MM.1S (cell line): ENCODE data around the gene SMO.

Experiments
- EZH2 ChIP-seq: fragments of 300-600 bp; sonication (generic); optimal IDR thresholded peaks from 2 replicates; pipeline ENCODE3; 2017; ENCODE audit warnings: low read depth, mild to moderate bottlenecking, antibody characterized with exemption, low read length, mixed read lengths
- EZH2phosphoT487 ChIP-seq: fragments of 300-600 bp; sonication (generic); IDR thresholded peaks from 2 replicates; pipeline ENCODE4 v1.6.1; 2018; ENCODE audit warnings: antibody characterized with exemption, low read length

GRCh38 chr7:129162732-129163131 is 25.7 kb upstream of the SMO start:
- TF ChIP-seq EZH2 (no peak), EZH2phosphoT487 (no peak)
